ENCODE data around the gene SLC6A6.

DNA sequence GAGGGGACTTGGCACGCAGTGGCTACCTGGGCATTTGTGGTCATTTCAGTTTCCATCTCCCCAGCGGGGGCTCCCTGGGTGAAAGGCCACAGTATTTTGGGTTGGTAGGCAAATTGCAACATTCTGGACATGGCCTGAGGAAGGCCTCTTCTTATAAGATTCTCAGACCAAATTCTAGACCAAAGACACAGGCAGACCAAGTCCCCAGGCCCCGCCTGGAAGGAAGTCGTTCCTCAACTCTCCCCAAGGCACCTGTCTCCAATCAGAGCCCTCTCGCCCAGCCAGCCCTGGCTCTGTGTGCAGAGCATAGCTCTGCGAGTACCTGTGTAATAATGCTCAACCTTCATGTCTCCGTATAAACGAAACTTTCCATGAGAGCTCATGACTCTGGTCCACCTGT lies 84.7 kb downstream of the SLC6A6 start:
- TF ChIP-seq EZH2 (IDR thresholded peaks at IDR 0.05; ENCODE audit: low read depth, unreplicated experiment), result no peak
- TF ChIP-seq, protein P1, sequence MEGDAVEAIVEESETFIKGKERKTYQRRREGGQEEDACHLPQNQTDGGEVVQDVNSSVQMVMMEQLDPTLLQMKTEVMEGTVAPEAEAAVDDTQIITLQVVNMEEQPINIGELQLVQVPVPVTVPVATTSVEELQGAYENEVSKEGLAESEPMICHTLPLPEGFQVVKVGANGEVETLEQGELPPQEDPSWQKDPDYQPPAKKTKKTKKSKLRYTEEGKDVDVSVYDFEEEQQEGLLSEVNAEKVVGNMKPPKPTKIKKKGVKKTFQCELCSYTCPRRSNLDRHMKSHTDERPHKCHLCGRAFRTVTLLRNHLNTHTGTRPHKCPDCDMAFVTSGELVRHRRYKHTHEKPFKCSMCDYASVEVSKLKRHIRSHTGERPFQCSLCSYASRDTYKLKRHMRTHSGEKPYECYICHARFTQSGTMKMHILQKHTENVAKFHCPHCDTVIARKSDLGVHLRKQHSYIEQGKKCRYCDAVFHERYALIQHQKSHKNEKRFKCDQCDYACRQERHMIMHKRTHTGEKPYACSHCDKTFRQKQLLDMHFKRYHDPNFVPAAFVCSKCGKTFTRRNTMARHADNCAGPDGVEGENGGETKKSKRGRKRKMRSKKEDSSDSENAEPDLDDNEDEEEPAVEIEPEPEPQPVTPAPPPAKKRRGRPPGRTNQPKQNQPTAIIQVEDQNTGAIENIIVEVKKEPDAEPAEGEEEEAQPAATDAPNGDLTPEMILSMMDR (conservative IDR thresholded peaks at IDR 0.05; ENCODE audit: low read depth in 2 of 2), result no peak
- TF ChIP-seq, protein P2, sequence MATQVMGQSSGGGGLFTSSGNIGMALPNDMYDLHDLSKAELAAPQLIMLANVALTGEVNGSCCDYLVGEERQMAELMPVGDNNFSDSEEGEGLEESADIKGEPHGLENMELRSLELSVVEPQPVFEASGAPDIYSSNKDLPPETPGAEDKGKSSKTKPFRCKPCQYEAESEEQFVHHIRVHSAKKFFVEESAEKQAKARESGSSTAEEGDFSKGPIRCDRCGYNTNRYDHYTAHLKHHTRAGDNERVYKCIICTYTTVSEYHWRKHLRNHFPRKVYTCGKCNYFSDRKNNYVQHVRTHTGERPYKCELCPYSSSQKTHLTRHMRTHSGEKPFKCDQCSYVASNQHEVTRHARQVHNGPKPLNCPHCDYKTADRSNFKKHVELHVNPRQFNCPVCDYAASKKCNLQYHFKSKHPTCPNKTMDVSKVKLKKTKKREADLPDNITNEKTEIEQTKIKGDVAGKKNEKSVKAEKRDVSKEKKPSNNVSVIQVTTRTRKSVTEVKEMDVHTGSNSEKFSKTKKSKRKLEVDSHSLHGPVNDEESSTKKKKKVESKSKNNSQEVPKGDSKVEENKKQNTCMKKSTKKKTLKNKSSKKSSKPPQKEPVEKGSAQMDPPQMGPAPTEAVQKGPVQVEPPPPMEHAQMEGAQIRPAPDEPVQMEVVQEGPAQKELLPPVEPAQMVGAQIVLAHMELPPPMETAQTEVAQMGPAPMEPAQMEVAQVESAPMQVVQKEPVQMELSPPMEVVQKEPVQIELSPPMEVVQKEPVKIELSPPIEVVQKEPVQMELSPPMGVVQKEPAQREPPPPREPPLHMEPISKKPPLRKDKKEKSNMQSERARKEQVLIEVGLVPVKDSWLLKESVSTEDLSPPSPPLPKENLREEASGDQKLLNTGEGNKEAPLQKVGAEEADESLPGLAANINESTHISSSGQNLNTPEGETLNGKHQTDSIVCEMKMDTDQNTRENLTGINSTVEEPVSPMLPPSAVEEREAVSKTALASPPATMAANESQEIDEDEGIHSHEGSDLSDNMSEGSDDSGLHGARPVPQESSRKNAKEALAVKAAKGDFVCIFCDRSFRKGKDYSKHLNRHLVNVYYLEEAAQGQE (IDR thresholded peaks at IDR 0.05; ENCODE audit: unreplicated experiment), result no peak
- no peak for TF ChIP-seq ZNF331 (CRISPR knock-in tag; IDR thresholded peaks at IDR 0.05; ENCODE audit: low read depth)
- no peak for TF ChIP-seq ZNF114 (CRISPR knock-in tag; IDR thresholded peaks at IDR 0.05)
- TF ChIP-seq EZH2phosphoT487 (IDR thresholded peaks at IDR 0.05; ENCODE audit: unreplicated experiment), result no peak
- no peak for TF ChIP-seq CREB1 (CRISPR knock-in tag; IDR thresholded peaks at IDR 0.05; ENCODE audit: low read depth)
- no peak for TF ChIP-seq POLR2AphosphoS5 (IDR thresholded peaks at IDR 0.05; ENCODE audit: low read depth)
- TF ChIP-seq NANOG (IDR thresholded peaks at IDR 0.05; ENCODE audit: borderline replicate concordance), result no peak
- no peak for TF ChIP-seq JUNB (IDR thresholded peaks at IDR 0.05; ENCODE audit: unreplicated experiment)
- TF ChIP-seq STAT1 (IDR thresholded peaks at IDR 0.05; ENCODE audit: unreplicated experiment), result no peak
- TF ChIP-seq, protein P3, sequence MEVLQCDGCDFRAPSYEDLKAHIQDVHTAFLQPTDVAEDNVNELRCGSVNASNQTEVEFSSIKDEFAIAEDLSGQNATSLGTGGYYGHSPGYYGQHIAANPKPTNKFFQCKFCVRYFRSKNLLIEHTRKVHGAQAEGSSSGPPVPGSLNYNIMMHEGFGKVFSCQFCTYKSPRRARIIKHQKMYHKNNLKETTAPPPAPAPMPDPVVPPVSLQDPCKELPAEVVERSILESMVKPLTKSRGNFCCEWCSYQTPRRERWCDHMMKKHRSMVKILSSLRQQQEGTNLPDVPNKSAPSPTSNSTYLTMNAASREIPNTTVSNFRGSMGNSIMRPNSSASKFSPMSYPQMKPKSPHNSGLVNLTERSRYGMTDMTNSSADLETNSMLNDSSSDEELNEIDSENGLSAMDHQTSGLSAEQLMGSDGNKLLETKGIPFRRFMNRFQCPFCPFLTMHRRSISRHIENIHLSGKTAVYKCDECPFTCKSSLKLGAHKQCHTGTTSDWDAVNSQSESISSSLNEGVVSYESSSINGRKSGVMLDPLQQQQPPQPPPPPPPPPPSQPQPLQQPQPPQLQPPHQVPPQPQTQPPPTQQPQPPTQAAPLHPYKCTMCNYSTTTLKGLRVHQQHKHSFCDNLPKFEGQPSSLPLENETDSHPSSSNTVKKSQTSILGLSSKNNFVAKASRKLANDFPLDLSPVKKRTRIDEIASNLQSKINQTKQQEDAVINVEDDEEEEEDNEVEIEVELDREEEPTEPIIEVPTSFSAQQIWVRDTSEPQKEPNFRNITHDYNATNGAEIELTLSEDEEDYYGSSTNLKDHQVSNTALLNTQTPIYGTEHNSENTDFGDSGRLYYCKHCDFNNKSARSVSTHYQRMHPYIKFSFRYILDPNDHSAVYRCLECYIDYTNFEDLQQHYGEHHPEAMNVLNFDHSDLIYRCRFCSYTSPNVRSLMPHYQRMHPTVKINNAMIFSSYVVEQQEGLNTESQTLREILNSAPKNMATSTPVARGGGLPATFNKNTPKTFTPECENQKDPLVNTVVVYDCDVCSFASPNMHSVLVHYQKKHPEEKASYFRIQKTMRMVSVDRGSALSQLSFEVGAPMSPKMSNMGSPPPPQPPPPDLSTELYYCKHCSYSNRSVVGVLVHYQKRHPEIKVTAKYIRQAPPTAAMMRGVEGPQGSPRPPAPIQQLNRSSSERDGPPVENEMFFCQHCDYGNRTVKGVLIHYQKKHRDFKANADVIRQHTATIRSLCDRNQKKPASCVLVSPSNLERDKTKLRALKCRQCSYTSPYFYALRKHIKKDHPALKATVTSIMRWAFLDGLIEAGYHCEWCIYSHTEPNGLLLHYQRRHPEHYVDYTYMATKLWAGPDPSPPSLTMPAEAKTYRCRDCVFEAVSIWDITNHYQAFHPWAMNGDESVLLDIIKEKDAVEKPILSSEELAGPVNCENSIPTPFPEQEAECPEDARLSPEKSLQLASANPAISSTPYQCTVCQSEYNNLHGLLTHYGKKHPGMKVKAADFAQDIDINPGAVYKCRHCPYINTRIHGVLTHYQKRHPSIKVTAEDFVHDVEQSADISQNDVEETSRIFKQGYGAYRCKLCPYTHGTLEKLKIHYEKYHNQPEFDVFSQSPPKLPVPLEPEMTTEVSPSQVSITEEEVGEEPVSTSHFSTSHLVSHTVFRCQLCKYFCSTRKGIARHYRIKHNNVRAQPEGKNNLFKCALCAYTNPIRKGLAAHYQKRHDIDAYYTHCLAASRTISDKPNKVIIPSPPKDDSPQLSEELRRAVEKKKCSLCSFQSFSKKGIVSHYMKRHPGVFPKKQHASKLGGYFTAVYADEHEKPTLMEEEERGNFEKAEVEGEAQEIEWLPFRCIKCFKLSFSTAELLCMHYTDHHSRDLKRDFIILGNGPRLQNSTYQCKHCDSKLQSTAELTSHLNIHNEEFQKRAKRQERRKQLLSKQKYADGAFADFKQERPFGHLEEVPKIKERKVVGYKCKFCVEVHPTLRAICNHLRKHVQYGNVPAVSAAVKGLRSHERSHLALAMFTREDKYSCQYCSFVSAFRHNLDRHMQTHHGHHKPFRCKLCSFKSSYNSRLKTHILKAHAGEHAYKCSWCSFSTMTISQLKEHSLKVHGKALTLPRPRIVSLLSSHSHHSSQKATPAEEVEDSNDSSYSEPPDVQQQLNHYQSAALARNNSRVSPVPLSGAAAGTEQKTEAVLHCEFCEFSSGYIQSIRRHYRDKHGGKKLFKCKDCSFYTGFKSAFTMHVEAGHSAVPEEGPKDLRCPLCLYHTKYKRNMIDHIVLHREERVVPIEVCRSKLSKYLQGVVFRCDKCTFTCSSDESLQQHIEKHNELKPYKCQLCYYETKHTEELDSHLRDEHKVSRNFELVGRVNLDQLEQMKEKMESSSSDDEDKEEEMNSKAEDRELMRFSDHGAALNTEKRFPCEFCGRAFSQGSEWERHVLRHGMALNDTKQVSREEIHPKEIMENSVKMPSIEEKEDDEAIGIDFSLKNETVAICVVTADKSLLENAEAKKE (CRISPR knock-in tag; IDR thresholded peaks at IDR 0.05), result no peak
- TF ChIP-seq, protein P4, sequence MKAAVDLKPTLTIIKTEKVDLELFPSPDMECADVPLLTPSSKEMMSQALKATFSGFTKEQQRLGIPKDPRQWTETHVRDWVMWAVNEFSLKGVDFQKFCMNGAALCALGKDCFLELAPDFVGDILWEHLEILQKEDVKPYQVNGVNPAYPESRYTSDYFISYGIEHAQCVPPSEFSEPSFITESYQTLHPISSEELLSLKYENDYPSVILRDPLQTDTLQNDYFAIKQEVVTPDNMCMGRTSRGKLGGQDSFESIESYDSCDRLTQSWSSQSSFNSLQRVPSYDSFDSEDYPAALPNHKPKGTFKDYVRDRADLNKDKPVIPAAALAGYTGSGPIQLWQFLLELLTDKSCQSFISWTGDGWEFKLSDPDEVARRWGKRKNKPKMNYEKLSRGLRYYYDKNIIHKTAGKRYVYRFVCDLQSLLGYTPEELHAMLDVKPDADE (IDR thresholded peaks at IDR 0.05), result no peak

Measured in GM23338 (cell line).